Mesenteric fat pad (tissue), 1 donor: ENCODE results near the gene PSORS1C2. TPM values are rescaled to one million over a fixed set of nuclear protein-coding genes. Genes with fewer than 3 reads are reported as not detected.
"Not testable (repeated sequence)": the region's sequence is repeated elsewhere in the genome, so short reads cannot be mapped to it uniquely, and the experiment has no call there.

Source experiments
- DNase-seq: peaks from one replicate; pipeline ENCODE4 v3.0.0-alpha.2; 2020; ENCODE audit warnings: low spot score
- long read RNA-seq: library from polyadenylated mRNA; unstranded; transcript quantifications from one replicate; pipeline ENCODE4 v2.0.0, GENCODE V29; 2020
- total RNA-seq: library from RNA; stranded (reverse); fragmentation: NEBNext Ultra II Directional; extraction: Animal tissue kit (Norgen Biotek cat#: 25700); gene quantifications from one replicate; pipeline ENCODE4 v1.2.1, GENCODE V29; 2021
- donor health status: DM: yes; HTN: yes; CAD: no.

PSORS1C2 gene
- not detected for total RNA-seq
- long read RNA-seq, result 0 reads

DNA sequence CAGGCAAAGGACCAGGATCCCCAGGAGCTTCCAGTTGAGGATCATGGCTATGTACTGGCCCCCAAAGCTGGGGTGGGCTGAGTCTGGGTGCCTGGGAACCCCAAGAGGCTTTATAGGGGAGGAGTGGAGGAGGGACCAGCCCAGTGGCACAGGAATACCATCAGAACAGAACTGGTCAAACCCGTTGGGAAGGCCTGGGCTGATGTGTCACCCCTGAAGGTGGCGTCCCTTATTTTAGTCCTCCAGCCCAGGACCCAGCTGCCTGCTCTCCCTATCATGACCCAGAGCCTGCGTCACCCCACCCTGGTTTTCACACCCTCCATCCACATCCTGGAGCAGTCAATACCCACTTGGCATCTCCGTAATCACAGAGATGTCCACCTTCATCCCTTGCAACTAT, at the start of gene PSORS1C2:
Gene PSORS1C2, minus strand, starts transcription at position 85 of the 400 bp plus-strand sequence. Its CDS starts 40 bp downstream, at position 45.
- no peak for DNase-seq

DNA sequence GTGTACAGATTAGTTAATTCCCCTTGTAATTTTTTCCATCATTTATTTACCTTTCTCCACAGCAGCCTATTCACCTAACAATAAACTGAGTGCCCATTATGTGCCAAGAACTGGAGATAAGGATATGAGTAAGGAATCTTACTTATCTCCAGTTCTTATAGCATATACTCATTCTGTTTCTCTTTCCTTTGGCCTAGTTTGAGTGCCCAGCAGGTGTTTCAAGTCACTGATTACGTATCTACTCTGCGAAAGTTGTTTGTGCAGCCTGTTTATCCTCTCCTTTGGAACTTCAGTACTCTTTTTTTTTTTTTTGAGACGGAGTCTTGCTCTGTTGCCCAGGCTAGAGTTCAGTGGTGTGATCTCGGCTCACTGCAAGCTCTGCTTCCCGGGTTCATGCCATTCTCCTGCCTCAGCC, 48.9 kb upstream of the PSORS1C2 start:
- DNase-seq, result no peak

- DNase-seq, result no peak
Measured at GRCh38 chr6:31186052-31186734, 47.3 kb upstream of the PSORS1C2 start.

- DNase-seq, result not testable (repeated sequence)
Measured at GRCh38 chr6:31185695-31186051, 46.8 kb upstream of the PSORS1C2 start.

GRCh38 chr6:31183859-31184258, 45.0 kb upstream of the PSORS1C2 start:
- DNase-seq, result not testable (repeated sequence)

GRCh38 chr6:31183287-31183686, 44.4 kb upstream of the PSORS1C2 start:
- DNase-seq, result not testable (repeated sequence)

GRCh38 chr6:31180500-31180899, 41.6 kb upstream of the PSORS1C2 start:
- no peak for DNase-seq

- DNase-seq, result no peak
Measured at GRCh38 chr6:31179896-31180295, 41.0 kb upstream of the PSORS1C2 start.

DNA sequence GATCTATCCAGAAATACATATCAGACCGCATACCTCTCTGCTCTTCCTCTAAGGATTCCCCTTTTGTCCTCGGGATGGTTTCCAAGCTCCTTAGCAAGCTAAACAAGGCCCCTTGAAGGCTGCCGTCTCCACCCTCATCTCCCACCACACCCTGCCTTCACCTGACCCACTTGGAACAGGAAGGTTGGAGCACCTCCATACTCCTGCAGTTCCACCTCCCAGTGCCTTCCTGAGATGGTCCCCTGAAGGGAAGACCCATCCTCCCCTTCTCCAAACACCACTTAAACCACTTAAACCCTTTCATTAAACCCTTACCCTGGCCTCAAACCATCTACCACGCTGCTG, 40.1 kb upstream of the PSORS1C2 start:
- no peak for DNase-seq

- no peak for DNase-seq
Measured at GRCh38 chr6:31178143-31179041, 39.5 kb upstream of the PSORS1C2 start.

DNA sequence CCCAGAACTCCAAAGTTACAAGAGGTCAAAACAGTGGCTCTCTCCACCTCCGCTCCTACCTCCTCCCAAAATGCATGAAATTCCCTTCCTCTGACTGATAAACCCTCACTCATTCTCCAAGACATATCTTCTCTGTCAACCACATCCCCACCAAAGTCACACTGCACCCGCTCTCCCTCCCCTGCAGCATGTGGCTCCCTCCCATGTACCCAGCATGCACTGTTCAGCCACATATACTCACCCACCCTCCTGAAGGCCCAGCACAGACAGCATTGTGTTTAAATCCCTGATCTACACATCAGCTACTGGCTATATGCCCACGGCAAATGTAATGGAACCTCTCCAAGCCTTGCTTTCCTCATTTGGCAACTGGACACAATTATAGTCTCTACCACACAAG, 37.1 kb upstream of the PSORS1C2 start:
- no peak for DNase-seq

DNA sequence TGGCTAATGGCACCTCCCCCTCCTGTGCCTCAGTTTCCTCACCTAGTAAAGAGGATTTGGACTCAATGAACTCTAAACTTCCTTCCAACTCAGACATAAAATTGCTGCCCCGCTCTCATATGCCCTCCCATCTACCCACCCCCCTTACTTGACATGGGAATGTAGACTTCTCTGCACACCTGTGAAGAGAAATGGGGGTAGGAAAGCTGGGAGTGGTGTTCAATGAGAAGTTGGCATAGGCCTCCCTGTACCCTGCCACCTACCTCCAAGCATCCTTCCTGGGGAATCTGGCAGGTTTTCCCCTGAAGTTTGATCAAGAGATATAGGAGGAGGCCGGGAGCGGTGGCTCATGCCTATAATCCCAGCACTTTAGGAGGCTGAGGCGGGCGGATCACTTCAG, 35.5 kb upstream of the PSORS1C2 start:
- no peak for DNase-seq

DNA sequence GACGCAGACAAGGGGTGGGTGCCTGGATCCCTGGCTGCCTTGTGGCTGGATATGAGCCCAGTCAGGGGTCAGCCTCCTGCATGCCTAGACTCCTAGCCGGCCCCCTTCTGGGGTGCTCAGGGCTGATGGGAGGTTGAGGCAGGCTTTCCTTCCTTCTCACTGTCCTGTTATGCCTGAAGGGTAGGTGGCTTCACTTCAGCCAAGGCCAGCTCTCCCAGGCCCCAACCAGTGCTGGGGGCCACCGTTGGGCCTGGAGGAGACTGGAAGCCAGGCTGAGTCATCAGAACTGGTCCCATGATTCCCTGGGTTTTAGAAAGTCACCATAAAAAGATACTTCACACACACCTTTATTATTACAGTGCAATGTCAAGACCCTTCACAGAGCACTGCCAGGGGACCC, 34.5 kb upstream of the PSORS1C2 start:
- DNase-seq, result no peak

GRCh38 chr6:31172973-31173384, 34.1 kb upstream of the PSORS1C2 start:
- DNase-seq, result no peak

DNA sequence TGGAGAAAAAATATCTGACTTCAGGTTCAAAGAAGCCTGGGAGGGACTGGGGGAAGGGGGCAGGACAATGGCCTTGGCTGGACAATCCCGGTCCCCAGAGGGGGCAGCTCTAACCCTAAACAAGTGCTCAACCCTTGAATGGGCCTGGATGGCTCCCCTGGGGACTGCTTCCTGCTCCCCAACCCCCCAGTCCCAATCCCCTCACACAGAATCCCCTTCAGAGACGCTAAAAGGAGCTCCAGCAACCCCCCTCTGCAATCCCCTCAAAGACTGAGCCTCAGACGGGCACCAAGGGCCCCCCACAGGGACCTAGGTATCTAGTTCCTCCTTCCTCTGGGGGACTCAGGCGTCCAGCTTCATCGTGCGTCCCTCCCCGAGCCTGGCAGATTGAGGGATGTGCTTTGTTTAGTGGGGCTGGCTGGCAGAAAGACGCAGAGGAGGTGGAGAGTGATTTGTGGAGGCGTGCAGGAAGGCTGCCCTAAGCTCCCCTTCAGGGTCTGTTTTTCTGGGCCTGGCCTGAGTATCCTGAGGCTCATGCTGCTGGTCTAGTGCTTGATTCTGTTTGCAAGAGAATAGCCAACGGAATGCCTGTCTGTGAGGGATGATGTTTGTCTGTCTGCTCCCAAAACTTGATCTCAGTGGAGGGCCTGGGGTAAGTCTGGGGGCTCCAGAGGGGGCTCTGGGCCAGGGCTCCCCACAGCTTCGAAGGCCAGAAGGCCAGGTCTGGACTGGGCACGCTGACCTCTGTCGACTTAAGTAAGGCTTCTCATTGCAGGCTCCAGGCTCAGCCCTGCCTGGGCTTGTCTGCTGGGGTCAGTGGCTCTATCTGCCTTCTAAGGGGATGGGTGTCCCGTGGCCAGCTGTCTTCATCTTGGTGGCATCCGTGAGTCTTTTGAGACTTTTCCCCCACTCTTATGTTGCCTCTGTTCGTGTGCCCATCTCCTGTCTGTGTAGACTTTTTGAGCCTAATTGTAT, 33.4 kb upstream of the PSORS1C2 start:
- no peak for DNase-seq

DNA sequence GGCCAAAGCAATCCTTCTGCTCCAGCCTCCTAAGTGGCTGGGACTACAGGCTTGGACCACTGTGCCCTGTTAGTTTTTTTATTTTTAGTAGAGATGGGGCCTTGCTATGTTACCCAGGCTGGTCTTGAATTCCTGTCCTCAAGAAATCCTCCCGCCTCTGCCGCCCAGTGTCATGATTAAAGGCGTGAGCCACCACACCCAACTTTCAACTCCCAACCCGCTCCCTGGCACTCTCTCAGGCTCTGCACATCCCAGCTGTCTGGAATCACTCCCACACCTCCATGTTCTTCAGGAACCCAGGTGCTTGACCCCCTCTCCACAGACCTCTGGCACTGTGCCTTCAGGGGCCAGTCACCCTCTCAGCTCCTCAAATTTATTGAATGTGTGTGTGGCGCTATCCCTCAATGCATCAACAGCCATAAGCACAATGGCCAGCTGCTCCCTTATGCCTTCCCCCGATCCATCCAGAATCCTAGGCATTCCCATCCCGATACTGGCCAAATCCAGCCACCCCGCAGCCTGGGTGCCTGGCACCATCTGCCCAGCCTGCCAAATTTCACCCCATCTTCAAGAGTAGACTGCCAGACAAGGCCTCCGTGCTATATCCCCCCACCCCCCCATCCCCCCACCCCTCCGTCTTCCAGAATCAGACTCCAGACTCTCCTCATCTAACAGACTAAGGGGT, 32.3 kb upstream of the PSORS1C2 start:
- DNase-seq, result no peak

DNA sequence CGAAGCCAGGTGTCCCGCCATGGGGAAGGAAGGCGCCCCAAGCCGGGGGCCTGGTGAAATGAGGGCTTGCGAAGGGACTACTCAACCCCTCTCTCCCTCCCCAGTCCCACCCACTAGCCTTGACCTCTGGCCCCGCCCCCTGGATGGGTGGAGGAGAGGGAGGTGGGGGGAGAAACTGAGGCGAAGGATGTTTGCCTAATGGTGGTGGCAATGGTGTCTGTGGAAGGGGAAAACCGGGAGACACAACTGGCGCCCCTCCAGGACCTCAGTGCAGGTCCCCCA, 31.7 kb upstream of the PSORS1C2 start, which contains the start of gene POU5F1:
Gene POU5F1, minus strand, starts transcription at position 83 of the 282 bp plus-strand sequence. Its CDS starts 62 bp downstream, at position 21.
- no peak for DNase-seq

DNA sequence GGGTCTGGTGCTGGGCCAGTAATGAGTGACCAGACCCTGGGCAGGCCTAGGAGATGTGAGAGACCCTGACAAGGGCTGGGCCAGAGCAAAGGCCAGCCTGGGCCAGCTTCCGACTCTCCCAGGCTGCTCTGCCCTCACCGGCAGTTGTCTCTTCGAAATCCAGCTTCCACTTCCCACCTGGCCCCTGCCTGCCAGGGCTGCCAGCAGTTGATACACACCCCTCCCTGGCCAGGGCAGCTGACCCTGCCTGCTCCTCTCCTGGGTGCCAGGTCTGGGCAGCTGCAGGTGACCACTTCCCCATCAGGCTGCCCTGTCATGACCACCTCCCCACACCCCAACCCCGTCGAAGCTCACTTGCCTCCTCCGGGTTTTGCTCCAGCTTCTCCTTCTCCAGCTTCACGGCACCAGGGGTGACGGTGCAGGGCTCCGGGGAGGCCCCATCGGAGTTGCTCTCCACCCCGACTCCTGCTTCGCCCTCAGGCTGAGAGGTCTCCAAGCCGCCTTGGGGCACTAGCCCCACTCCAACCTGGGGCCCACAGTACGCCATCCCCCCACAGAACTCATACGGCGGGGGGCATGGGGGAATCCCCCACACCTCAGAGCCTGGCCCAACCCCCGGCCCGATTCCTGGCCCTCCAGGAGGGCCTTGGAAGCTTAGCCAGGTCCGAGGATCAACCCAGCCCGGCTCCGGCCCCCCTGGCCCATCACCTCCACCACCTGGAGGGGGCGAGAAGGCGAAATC, 31.2 kb upstream of the PSORS1C2 start:
- not testable (repeated sequence) for DNase-seq

DNA sequence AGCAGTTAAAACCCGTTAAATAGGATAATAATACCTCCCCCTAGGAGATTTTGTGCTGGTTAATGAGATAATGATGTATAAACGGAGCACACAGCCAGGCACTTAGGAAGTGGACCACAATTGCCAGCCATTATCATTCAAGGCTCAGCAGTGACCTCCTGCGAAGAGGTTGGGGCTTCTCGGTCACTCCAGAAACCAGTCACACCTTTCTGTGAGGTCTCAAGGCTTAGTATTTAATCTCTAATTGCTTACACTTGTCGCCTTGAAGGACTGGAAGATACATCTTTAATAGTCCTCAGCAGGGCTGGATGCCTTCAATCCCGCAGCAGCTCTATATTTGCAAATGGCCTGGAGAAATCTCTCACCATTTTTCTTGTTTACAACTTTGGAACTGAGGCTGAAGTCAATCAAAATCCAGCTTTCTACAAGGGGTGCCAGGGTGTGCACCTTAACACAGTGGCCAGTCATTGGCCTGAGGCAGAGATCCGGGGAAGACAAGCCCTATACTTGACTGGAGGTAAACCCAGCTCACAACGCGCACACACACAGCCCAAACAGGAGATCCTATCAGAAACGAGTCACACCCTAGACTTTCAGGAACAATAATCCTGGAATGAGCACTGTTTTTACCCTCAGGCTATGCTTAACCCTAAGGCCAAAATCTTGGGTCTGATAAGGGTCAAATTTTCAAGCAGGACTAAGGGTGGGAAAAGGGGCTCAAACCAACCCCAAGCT, 30.4 kb upstream of the PSORS1C2 start:
- DNase-seq, result no peak
